Smooth muscle cell of the brain vasculature (primary cell): ENCODE measurements around the gene DBR1.

Experiments used
- DNase-seq: peaks from one replicate; pipeline ENCODE4 v3.0.0-alpha.2; 2012; ENCODE audit warnings: low read depth, low spot score

Gene DBR1, protein sequence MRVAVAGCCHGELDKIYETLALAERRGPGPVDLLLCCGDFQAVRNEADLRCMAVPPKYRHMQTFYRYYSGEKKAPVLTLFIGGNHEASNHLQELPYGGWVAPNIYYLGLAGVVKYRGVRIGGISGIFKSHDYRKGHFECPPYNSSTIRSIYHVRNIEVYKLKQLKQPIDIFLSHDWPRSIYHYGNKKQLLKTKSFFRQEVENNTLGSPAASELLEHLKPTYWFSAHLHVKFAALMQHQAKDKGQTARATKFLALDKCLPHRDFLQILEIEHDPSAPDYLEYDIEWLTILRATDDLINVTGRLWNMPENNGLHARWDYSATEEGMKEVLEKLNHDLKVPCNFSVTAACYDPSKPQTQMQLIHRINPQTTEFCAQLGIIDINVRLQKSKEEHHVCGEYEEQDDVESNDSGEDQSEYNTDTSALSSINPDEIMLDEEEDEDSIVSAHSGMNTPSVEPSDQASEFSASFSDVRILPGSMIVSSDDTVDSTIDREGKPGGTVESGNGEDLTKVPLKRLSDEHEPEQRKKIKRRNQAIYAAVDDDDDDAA

DNA sequence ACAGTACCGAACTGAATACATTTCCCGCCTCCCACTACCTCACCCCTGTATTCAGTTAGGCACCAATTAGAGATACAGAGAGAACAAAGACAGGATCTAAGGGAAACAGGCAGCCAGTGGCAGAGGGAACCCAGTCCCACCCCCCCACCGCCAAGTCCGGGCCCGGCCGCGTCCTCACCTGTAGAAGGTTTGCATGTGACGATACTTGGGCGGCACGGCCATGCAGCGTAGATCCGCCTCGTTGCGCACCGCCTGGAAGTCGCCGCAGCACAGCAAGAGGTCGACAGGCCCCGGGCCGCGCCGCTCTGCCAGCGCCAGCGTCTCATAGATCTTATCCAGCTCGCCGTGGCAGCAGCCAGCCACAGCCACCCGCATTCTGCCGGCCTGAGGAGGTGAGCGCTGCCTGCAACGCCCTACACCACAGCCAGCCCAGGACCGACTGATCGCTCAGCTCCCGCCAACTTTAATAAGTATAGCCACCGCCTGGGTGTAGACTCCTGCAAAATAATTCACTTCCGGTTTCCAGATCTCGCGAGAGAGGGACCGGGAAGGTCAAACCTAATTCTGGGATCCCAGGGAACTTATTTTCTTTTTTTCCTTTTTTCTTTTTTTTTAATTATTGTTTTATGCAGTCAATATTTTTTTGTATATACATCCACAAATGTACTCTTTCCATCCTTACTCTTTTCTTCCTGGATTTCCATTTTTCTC lies at the start of gene DBR1:
DBR1 (minus strand) TSS at position 501 of the 711 bp plus-strand sequence; CDS start at position 375, 126 bp downstream.
- DNase-seq: no peak

DNA sequence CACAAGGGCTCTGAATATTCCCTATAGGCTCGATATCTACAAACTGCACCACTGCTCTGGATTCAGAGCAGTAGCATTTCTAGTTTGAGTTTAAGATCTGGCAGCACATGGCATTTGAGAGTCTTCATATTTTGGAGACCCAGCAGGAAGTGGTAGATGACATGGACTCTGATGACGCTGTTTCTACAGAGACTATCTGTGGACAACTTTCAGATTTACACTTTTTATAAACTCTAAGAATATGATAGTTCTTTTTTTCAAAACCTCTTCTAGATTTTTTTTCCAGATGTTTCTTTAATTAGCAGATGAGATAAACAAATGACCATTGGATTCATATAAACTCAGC lies 48.2 kb upstream of the DBR1 start:
- DNase-seq: no peak

DNA sequence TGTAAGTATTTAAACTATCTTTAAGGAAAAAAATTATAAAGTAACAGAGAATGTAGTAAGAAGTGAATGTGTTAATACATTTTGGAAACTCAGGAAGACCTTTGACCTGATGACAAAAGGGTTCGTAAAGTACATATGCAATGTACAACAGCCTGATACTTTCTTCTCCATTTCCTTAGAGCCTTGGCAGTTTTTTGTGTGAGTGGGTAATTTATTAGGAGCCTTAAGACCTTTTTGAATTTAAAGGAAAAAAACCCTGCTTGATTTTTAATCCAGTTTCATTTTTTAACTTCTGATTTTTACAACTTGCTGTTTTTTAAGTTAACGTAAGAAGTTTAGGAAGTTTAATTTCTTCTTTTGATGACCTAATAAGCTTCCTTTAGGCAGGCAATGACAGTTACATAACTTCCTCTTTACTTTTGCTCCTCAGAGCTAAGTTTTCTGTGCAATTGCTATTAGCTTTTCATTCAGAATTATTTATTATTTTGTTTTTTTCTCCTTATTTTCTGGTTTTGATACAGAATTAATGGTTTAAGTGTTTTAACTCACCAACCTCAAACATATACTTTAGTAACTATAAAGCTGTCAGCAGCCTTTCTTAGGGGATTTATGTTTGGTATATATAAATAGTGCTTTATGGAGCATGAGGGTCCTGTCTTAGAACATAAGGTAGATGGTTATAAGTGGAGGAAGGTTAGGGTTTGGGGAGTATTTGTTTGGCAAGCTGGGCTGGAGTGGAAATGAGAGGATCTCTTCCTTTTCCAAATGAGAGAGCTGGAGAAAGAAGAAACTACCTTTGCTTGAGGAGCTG lies 47.6 kb upstream of the DBR1 start:
- DNase-seq: no peak

DNA sequence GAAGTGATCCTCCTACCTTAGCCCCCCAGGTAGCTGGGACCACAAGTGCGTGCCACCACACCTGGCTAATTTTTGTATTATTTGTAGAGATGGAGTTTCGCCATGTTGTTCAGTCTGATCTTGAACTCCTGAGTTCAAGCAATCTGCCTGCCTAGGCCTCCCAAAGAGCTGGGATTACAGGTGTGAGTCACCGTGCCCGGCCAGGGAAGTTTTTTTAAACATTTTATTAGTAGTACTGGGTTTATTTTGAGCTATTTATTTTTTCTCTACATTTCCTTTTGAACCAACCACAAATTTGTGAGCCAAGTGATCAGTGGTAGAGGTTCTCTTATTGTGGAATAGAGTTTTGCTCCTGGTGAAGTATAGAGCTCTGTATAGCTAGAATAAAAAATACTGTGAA lies 46.1 kb upstream of the DBR1 start:
- DNase-seq: no peak

DNA sequence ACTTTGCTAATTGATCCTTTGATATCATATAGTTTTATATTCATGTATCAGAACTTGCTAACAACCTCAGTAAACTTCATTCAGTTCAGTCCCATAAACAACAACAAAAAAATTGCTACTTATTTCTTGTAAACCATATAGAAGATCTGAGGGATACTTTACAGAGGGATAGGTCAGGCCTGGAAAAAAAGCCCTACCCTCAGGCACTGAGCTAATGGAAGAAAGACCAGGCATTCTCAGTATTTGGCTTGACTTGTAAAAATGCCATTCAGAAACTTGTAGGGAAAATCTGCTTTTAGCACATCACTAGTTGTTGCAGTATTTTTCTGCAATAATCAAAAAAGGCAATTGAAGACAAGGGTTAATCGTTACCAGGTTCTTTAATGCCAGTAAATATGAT lies 45.5 kb upstream of the DBR1 start:
- DNase-seq: no peak

DNA sequence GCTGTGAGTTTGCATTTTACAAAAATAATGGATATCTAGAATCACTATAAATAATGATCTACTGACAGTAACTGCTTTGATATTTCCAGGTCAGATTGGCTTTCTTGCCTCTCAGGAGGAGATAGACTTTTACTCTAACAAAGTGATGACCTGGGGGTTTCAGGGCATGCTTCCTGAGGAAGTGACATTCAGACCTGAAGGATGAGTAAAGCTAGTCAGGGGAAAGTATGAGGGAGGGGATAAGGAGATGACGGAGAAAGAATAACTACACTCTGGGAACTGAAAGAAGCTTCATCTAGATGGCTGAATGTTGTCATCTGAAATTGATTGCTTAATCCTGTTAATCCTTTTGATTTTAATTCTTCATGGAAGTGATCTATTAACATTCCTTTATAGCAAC lies 44.5 kb upstream of the DBR1 start:
- no peak for DNase-seq

DNA sequence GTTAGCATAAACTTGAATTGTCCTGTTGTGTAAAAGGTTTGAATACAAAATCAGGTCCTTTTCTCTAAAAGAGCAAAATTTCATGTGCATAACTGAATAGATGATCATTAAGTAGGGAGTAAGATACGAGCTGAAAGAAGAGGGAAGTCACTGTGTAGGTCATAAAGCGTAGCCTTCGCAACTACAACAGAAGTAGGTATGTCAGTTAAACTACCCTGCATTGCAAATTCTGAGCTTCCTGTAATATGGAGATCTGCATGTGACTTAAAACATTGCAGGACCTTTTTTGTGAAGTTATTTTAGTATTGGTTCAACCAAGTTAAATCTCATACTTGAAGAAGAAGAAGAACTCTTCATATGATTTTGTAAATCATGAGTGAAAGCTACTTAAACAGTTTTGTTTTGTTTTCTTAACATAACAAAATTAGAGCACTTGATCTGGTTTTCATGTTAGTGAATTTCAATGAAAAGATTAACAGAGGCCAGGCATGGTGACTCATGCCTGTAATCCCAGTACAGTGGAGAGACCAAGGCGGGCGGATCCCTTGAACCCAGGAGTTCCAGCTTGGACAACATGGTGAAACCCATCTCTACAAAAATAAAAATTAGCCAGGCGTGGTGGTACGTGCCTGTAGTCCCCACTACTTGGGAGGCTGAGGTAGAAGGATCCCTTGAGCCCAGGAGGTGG lies 38.8 kb upstream of the DBR1 start:
- no peak for DNase-seq

DNA sequence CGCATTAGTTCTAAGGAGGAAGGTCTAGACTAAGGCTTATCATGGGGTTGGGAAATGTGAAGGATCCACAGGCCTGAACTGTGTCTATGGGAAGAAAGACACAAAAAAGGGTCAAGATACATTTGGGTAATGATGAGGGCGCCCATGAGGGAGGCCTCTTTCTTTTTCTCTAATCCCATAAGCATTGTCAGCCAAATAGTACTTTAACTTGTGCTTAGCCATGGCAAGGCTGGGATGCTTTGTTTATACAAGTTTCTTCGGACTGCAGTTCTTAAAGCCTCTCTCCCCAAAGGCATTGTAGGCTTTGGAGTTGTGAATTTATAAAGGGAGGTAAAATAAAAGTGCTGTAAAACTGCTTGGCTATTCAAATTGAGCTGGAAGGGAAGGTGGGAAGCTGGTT lies 35.8 kb upstream of the DBR1 start:
- no peak for DNase-seq

DNA sequence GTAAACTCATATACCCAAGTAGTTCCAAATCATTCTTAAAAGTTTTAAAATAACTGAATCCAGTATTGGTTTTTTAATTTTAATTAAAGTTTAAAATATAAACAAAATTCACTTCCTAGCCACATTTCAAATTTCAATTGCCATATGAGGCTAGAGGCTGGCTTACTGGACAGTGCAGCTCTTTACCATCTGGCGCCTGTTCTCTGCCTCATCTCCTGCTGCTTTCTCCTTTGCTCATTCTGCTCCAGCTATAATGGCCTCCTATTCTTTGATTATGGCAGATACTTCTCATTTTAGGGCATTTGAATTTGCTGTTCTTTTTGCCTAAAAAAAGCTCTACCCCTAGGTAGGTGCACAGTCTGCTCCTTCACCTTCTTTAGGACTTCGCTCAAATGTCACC lies 31.5 kb upstream of the DBR1 start:
- no peak for DNase-seq

DNA sequence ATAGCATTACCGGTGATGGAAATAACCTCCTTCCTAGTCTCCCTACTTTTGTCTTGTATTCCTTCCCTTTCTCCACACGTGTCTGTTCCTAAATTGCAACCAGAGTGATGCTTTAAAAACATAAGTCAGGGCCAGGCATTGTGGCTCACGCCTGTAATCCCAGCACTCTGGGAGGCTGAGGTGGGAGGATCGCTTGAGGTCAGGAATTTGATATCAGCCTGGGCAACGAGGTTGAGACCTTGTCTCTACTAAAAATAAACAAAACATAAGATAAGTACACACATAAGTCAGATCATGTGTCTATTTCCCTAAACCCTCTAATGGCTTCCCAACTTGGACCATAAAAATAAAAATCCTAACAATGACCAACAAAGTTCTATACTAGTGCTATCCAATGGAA lies 30.8 kb upstream of the DBR1 start:
- DNase-seq: no peak

DNA sequence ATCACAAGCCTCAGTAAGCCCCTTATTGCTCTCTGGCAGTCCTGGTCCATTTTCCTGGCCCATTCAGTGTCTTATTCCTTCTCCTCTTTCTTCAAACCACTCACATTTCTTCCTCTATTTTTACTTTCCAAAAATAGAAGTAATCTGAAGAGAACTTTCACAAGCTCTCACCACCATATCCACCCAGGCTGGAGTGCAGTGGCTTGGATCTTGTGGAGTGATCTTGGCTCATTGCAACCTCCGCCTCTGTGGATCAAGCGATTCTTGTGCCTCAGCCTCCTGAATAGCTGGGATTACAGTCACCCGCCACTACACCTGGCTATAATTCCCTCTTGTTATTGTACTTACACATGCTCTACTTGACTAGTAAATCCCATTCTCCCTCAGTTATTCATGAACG lies 29.2 kb upstream of the DBR1 start:
- no peak for DNase-seq

DNA sequence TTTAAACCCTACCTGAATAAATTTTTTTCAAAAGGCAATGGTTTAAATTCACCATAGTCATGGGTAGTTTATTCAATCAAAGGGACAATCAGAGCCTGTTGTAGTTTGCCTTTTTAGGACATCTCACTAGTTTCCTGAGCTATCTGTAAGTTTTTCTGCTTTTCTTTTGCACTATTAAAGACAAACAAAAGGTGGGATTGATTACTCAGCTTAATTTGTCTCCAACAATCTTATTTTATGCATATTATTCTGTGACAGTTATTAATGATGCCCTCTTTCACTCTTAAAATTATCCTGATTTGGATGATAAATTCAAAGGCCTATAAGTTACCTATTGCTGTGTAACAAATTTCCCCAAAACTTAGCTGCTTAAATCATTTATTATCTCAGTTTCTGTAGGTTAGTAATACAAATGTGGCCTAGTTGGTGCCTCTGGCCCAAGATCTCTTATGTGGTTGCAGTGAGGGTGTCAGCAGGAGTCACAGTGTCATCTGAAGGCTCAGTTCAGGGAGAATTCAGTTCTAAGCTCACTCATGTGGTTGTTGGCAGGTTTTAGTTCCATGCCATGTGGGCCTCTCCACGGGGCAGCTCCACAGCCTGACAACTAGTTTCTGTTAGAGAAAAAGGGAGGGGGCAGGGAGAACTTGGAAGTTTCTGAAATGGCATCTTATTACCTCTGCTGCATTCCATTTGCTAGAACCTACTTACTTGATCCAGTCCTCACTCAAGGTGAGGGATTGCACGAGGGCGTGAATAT lies 28.4 kb upstream of the DBR1 start:
- DNase-seq: no peak

DNA sequence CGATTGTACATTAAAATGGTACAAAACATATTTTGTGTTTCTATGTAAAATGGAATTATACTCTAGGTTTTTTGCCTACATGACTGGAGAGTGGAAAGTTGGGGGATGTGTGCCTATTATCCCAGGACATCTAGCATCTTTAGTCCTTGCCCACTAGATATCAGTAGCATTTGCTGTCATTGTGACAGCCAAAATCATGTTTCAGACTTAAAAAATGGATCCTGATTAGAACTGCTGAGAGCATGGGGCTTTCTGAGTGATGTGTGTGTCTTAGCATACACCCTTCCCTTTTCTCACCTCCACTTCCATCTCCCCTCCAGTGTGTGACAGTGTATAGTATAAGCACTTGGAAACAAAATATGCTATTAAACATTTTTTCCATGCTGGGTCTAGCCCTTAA lies 25.7 kb upstream of the DBR1 start:
- no peak for DNase-seq

DNA sequence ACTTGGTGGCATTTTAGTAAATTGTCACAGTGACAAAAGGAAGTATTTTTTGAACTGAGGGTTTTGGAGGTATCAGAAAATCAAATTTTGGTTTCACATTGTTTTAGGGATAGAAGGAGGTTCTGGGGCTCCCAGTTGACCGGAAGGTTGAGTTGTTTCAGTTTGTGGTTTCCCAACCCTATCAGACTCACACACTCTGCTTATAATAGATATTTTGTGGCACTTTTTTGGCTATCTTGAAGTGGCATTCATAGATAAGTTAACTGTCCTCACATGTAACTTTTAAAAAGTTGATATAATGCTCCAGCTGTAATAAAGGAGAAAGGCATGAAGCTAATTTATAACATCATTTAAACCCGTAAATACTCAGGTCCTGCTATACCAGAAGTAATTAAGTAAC lies 25.1 kb upstream of the DBR1 start:
- no peak for DNase-seq

DNA sequence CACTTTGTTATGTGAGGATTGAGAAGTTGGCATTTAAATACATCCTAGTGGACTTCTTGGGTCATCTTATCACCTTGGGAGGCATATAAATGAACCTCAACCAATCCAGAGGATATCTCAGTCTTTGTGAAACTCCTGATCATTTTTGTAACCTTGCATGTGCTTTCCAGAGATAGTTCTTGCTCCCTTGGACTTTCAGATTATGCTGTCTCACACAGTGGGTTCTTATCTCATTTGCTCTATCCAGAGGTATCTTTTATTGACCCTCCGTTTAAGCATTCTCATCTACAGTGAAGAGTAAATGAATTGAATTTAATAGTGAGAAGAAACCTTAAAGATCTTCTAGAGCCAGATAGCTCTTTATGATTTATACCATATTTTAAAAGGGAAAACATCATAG lies 22.8 kb upstream of the DBR1 start:
- DNase-seq: no peak

DNA sequence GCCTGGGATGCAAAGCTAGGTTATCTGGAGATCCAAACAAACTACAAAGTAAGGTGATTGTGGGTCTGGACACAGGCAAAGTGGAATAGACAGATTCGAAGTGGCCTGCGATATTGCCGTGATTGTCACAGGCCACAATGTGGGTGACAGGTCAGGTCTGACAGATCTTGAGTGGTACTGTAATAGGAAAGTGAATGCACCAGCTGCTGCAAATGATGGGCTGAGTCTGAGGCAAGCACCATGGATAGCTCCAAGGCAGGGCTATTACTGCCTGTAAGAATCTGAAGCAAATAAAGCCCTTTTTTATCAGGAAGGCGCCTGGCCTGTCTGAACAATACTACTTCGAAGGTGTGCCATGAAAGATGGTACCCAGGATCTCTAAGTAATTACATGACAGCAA lies 22.3 kb upstream of the DBR1 start:
- DNase-seq: no peak

DNA sequence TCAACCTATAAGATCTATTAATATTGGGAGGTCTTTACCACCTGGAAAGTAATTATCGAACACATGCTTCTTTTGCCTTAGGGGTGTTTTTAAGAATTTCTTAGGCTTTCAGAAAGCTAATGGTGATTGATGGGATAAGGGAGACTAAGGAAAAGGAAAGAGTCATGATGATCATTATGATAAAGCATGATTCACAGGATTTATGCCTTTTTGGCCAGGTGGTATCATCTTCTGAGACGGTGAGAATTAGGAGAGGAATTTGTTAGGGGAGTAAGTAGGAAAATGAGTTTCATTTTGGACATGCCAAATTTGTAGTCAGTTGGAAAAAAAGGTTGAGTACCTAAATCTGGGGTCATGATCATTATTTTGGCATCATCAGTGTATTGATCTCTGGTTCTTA lies 21.3 kb upstream of the DBR1 start:
- no peak for DNase-seq

DNA sequence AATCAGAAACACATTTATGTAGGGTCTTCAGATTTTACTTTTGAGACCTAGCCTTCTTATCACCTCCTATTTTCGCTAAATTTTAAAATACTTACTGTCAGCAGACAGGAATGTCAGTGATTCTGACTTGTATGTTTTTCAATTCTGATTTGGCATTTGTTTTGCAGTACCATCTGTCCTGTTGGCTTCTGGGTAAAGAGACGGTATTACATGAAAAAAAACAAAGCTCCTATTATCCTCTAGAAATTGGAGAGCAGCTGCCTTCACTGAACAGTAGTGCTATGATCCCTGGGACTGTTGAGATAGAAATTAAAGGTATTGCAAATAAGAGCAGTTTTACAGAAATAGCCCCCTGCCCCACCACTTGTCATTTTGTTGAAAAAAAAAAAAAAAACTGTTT lies 20.8 kb upstream of the DBR1 start:
- no peak for DNase-seq

DNA sequence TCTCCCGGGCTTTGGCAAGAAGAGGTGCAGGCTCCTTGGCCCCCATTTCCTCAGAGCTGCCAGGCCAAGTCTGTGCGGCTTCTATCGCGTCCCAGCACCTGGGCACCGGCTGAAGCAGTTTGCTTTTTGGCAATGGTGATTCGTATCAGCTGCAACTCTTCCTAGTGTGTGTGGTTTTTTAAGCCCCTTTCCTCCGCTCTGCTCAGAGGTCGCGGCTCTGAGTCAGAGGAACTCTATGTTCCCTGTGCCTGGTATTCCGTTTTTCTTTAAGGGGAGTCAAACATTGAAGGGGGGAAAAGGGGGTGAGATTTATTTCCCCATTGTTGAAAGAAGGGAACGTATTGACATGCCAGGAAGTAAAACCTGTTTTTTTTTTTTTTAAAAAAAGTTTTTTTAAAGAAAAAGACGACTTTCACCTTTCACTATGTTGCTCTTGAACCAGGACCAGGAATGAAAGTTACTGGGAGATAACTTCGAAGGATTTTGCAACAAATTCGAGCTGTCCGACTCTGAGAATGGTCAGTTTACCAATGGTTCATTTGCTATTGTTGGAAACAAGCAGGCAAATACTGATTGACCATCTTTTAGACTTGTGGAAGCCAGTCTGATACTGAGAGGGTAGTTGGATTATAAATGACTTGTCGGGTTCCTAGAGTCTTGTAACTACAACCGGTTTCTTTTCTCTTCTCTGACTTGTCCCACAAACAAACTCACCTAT lies 13.5 kb upstream of the DBR1 start:
- no peak for DNase-seq

DNA sequence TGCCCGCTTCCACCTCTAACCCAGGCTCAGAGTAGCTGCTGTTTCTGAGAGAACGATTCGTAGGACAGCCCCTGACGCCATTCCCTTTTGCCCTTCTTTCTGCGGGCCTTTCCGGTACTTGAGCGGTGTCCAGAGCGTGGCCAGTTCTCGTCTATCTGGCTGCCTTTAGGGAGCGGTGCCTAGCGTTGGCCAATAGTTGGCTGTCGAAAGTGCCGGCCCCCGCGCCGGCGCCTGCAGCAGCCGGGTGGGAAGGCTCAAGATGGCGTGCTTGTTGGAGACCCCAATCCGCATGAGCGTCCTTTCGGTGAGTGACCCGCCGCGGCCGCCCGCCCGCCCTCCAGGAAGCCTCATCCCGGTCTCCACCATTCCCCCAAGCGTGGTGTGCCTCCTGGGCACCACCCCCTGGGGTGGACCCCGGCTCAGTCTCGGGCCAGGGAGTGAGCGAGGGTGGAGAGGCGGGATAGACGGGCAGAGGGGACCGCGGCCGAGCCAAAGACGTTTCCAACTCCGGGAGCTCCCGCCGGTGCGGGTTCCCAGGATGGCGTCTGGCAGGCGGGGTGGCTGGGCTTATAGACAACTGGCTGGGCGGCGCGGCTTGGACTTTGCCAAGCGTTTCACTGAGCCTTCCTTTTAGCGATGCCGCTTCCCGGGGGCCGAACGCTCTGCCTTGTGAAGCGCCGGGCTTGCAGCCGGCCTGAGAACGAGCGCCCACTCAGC lies 12.7 kb upstream of the DBR1 start, which contains the start of gene ARMC8:
ARMC8 (plus strand) TSS at position 6 of the 717 bp plus-strand sequence; CDS start at position 260, 254 bp downstream.
- DNase-seq: no peak
